NCI-H2171 treated with DMSO at 0.1 percent for 48 hours (cell line): Measurements from ENCODE around the gene TMEM165.

ENCODE experiments used
- DNase-seq: peaks from one replicate; lab custom pipeline; 2025; lab: John Stamatoyannopoulos, UW

The TMEM165 gene

DNA sequence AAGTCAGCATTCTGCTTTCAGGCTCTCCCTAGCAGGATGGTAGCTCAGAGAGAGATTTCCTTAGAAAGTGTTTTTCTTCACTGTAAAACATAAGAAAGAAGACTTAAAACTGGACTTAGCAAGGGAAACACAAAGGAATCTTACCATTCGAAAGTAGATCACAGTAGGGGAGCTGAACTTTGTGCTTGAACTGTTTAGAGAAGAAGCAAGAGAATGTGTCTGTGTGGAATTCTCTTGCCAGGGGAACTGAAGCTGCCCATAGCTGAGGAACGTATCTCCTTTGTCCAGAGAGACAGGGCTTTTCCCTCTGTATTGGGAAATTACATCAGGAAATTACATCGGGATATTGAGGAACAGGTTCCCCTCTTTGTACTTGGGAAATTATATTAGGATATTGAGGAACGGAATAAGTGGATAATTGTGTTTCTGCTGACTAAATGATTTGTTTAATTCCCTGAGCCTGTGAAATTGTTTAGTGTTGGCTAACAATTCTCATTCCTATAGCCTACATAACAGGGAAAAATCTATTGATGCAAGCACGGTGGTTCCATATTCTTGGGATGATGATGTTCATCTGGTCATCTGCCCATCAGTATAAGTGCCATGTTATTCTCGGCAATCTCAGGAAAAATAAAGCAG, 28.6 kb upstream of the TMEM165 start:
- no peak for DNase-seq

GRCh38 chr4:55369968-55370367, 25.8 kb upstream of the TMEM165 start:
- DNase-seq, result no peak

DNA sequence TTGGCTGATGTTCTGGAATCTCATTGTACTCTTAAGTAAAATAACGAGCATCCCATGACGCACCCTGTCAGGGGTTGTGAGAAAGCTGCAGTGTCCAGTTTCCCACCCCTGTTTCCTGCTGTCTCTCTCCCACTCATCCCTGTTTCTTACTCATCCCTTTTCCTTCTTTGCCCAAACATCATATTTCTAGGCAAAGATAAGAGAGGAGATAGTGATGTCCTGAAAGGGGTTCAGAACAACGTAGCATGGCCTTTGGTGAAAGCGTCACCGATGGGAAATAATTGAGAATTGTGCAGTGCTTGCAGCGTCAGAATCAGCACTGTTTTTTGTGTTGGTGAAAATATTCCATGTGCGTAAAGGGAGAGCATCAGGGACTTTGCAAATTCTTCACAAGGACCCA, 23.5 kb upstream of the TMEM165 start:
- DNase-seq, result no peak

GRCh38 chr4:55373461-55373860, 22.3 kb upstream of the TMEM165 start:
- DNase-seq, result no peak

DNA sequence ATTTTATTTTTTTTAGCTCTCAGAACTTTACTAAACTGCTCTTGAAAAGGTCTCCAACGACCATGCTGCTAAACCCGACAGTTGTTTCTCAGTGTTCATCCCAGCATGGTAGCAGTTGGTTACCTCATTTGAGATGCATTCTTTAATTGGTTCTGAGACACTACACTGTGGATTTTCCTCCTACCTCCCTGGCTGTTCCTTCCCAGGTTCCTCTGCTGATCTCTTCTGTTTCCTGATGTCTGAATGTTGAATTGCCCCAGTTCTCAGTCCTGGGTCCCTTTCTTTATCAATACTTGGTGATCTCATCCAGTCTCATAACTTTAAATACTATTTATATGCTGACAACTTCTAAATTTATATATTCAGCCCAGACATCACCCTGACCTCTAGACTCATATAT, 19.1 kb upstream of the TMEM165 start:
- DNase-seq, result no peak

GRCh38 chr4:55378617-55379467, 16.9 kb upstream of the TMEM165 start:
- DNase-seq, result no peak

- no peak for DNase-seq
These were observed 15.2 kb upstream of the TMEM165 start for GRCh38 chr4:55380576-55380975.

- no peak for DNase-seq
These were observed 14.3 kb upstream of the TMEM165 start for GRCh38 chr4:55381502-55381901.

DNA sequence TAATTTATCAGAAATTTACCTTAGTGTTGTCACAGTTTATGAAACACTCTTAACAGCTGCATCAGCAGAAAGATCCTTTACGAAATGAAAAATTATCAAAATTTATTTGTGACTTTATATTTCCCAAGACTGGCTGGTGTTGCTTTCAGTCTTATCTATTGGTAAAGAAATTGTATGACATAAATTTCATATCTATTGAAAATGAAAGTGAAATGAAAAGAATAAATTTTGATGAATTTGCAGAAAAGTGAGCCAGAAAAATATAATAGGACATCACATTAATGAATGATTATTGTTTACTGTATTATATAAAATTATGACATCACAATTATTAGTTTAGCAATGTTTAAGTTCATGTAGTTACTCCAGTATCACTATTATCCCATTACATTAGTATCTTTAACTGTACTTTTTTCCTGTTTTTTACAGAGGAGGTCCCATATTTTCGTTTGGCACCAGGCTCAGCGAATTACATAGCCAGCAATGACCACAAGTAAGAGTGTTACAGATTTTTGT, 13.2 kb upstream of the TMEM165 start:
- no peak for DNase-seq

DNA sequence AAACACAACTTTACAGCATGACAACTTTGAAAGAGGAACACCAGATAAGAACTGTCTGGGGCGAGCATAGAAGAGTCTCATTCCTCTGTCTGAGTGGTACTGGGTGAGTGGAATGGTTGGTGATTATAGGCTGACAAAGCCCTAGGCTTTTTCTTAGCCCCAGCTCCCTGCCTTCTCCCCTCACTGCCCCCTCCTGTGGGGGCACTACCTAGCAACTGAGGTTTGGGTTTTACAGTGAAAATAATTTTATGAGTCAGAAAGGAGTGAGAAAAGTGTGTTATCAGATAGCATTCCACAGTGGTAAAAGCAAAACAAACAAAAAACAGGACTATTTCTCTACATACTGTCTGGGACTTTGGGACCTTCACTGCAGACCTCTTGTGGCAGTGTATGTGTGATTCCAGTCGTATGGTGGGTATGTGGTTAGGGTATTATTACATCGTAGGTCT, 10.5 kb upstream of the TMEM165 start:
- no peak for DNase-seq

DNA sequence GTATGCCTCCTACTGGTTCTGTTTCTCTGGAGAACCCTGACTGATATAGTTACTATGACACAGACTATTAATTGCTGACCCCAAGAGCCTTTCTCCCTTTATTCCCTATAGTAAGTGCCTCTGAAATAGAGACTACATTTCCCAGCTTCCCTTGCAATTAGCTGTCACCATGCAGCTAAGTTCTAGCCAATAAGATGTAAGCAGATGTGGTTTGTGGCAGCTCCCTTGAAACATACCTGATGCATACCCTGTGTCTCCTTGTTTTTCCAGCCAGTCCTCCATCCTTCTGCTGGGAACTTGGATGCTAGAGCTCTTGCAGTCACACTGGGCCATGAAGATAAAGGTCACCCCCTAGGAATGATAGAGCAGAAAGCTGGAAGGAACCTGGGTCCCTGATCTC, 9.7 kb upstream of the TMEM165 start:
- no peak for DNase-seq

- DNase-seq, result no peak
These were observed 8.9 kb upstream of the TMEM165 start for GRCh38 chr4:55386840-55387239.

GRCh38 chr4:55393461-55394320, 2.1 kb upstream of the TMEM165 start:
- no peak for DNase-seq

DNA sequence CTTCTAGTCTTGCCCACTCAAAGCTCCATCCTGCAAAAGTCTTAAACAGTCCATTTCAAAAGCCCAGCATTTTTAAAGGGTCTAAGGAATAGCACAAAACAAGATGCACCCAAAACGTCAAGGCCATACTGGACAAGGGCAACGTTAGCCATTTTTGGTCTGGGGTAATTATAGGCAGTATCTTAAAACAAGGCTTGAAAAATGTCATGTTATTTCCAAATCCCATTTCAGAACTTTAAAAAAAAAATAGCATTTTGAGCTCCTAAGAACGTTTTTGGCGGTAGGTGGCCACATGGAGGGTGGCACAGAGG, 584 bp upstream of the TMEM165 start:
- DNase-seq, result no peak

DNA sequence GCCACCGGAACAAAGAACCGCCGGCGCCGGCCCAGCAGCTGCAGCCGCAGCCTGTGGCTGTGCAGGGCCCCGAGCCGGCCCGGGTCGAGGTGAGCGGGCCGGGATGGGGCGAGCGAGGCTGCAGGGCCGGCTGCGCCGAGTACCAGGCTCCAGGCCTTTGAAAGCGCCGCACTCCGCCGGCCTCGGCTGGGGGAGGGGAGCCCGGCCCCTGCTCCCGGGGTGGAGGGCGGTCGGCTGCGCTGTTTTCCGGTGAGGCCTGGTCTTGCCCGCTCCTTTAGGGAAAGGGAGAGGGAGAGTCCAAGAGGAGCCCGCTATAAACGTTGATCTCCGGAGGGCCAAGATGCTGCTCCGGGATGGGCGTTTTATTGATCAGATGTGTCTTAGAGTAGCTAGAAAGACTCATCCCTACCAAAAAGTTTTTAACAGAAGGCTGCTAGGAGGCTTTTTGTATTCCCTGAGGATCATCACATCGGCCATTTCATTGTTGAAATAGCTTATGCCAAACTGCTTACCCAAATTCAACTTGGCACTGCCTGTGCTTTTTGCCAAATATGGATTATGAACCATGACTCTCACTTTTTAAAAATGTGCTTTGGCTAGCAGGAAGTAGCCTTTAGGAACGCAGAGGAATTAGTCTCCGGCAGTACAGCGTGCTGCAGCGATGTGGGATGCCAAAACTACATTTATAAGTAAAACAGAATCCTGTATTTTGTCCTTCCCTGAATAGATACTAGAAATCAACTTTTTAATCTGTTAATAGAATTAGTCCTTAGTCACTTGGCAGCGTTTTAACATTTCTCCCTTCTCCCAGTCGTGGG, 760 bp downstream of the TMEM165 start:
- DNase-seq, result peak; percentile 29

GRCh38 chr4:55397126-55397436, 1.3 kb downstream of the TMEM165 start:
- DNase-seq, result peak; percentile 6

DNA sequence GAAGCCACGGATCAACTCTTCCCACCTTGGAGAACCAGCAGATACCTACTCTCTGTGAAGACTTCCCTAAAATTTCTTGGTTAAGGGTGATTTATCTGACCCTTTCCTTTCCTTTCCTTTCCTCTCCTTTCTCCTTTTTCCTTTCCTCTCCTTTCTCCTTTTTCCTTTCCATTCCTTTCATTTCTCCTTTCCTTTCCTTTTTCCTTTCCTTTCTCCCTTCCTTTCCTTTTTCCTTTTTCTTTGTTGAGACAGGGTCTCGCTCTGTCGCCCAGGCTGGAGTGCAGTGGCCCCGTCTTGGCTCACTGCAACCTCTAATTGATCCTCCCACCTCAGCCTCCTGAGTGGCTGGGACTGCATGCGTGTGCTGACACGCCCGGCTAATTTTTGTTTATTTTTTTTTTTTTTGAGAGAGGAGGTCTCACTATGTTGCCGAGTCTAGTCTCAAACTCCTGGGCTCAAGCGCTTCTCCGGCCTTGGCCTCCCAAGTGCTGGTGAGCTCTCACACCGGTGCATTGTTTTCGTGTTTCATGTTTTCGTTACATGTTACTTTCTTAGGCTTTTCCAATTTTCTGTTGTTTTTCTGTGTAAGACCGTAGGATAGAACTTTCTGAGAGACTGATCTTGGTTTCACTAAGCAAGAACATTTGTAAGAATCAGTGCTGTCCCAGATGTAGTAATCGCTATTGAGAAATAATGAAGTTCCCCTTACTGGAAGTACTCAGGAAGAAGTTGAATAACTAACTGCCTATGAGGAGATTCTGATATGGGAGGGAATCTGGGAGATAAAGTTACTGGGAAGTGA, 2.0 kb downstream of the TMEM165 start:
- no peak for DNase-seq

- DNase-seq, result no peak
These were observed 2.7 kb downstream of the TMEM165 start for GRCh38 chr4:55398461-55398860.

GRCh38 chr4:55398966-55399365, 3.2 kb downstream of the TMEM165 start:
- no peak for DNase-seq

DNA sequence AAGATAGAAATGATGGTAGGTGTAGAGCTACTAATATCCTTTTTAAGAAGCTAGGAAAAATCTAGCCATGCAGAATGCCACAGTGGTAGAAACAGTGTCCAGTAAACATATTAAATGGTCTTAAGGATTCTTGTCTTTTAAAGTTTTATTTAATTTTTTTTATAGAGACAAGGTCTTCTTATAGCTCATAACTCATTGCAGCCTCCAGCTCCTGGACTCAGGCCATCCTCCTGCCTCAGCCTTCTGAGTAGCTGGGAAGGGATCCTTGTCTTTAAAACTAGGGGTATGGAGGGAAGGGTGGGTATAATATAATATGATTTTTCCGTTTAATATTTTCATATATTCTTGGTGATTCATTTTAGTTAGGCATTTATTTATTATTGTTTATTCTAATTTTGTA, 3.8 kb downstream of the TMEM165 start:
- DNase-seq, result no peak

- DNase-seq, result no peak
These were observed 9.3 kb downstream of the TMEM165 start for GRCh38 chr4:55405073-55405472.
